GM18870 (cell line): ENCODE results near the gene SAMD11.
"Not testable (repeated sequence)": the region's sequence is repeated elsewhere in the genome, so short reads cannot be mapped to it uniquely, and the experiment has no call there.

ENCODE experiments used
- ATAC-seq: cut with Tn5 transposase; IDR thresholded peaks from one replicate; pipeline ENCODE4 v1.9.1; 2021; ENCODE audit warnings: moderate library complexity; ENCODE audit not compliant: unreplicated experiment

The SAMD11 gene

GRCh38 chr1:943545-944340 is 20.0 kb downstream of the SAMD11 start:
- ATAC-seq = no peak

GRCh38 chr1:944341-945325 is 20.9 kb downstream of the SAMD11 start:
- ATAC-seq = no peak

- no peak for ATAC-seq
Measured at GRCh38 chr1:945688-946556, 22.2 kb downstream of the SAMD11 start.

- ATAC-seq = not testable (repeated sequence)
Measured at GRCh38 chr1:946811-947210, 23.1 kb downstream of the SAMD11 start.

GRCh38 chr1:947958-948357 is 24.2 kb downstream of the SAMD11 start:
- no peak for ATAC-seq

- ATAC-seq = no peak
Measured at GRCh38 chr1:950268-950667, 26.5 kb downstream of the SAMD11 start.

GRCh38 chr1:950881-951280 is 27.2 kb downstream of the SAMD11 start:
- ATAC-seq = no peak

- no peak for ATAC-seq
Measured at GRCh38 chr1:951364-951763, 27.6 kb downstream of the SAMD11 start.

- no peak for ATAC-seq
Measured at GRCh38 chr1:952201-952600, 28.5 kb downstream of the SAMD11 start.

- ATAC-seq = no peak
Measured at GRCh38 chr1:952603-953002, 28.9 kb downstream of the SAMD11 start.

- ATAC-seq = no peak
Measured at GRCh38 chr1:953524-954320, 30.0 kb downstream of the SAMD11 start.

GRCh38 chr1:954927-955326 is 31.2 kb downstream of the SAMD11 start:
- ATAC-seq = no peak

- no peak for ATAC-seq
Measured at GRCh38 chr1:955474-955873, 31.8 kb downstream of the SAMD11 start.

GRCh38 chr1:956636-957035 is 32.9 kb downstream of the SAMD11 start:
- ATAC-seq = no peak

- peak; percentile 40 for ATAC-seq
Measured at GRCh38 chr1:958823-959730, 35.4 kb downstream of the SAMD11 start, which contains the start of gene NOC2L. NOC2L (minus strand) TSS chr1:959256; CDS start chr1:959240, 16 bp downstream.

GRCh38 chr1:959731-960362 is 36.1 kb downstream of the SAMD11 start:
- no peak for ATAC-seq

GRCh38 chr1:960363-961131 is 36.8 kb downstream of the SAMD11 start, which contains the start of gene KLHL17:
KLHL17 (plus strand) TSS chr1:960584; CDS start chr1:960694, 110 bp downstream.
- no peak for ATAC-seq
